MM.1S (cell line): ENCODE results near the gene OXSR1.

Experiments used
- EZH2phosphoT487 ChIP-seq: fragments of 300-600 bp; sonication (generic); IDR thresholded peaks from 2 replicates; pipeline ENCODE4 v1.6.1; 2018; ENCODE audit warnings: antibody characterized with exemption, low read length
- TF ChIP-seq, protein P1 (sequence below): fragments of 300-600 bp; sonication (generic); IDR thresholded peaks from 2 replicates; pipeline ENCODE4 v1.5.1; 2016; ENCODE audit warnings: antibody characterized with exemption, low read length, mixed read lengths

DNA sequence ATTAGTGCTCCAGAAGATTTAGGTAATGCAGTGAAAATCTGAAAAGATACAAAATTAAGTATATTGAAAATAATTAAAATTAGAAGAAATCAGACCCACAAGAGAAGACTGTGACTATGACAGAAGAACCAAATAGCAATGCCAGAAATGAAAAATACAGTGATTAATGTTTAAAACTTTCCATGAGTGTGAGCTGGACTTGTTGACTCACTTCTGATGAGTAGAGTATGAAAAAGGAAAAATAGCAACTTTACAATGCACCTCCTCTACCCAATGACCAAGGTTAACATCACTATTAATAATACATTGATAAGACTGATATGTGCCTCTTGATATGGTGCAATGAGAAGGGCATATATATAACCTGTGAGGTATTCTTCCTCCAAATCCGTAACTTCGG is 60.9 kb downstream of the OXSR1 start:
- TF ChIP-seq, protein P1, sequence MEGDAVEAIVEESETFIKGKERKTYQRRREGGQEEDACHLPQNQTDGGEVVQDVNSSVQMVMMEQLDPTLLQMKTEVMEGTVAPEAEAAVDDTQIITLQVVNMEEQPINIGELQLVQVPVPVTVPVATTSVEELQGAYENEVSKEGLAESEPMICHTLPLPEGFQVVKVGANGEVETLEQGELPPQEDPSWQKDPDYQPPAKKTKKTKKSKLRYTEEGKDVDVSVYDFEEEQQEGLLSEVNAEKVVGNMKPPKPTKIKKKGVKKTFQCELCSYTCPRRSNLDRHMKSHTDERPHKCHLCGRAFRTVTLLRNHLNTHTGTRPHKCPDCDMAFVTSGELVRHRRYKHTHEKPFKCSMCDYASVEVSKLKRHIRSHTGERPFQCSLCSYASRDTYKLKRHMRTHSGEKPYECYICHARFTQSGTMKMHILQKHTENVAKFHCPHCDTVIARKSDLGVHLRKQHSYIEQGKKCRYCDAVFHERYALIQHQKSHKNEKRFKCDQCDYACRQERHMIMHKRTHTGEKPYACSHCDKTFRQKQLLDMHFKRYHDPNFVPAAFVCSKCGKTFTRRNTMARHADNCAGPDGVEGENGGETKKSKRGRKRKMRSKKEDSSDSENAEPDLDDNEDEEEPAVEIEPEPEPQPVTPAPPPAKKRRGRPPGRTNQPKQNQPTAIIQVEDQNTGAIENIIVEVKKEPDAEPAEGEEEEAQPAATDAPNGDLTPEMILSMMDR: no peak
- no peak for TF ChIP-seq EZH2phosphoT487
